Measurements from ENCODE around the gene ADAMTS7. TPM values are rescaled to one million over a fixed set of nuclear protein-coding genes. Genes with fewer than 3 reads are reported as not detected.
"Not testable (repeated sequence)": the region's sequence is repeated elsewhere in the genome, so short reads cannot be mapped to it uniquely, and the experiment has no call there.

ADAMTS7 gene
- total RNA-seq, 4 donors from 2014 or later = 10.7 to 26.4 (median 18.5) TPM

DNA sequence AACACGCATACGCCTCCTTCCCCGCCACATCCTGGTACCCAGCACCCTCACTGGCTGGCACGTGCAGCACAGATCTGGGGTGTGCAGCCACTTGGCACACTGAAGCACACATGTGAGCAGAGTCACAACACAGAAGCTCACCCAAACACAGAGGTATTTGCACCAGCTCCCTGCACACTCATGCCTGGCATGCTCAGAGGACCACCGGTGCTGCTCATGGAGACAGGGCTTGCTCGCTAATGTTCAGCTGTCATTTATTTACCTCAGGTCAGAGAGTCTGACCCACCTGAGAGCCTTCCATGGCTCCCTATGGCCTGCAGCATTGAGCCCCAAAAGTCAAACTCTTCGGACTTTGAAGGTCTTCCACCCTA is 70.4 kb downstream of the ADAMTS7 start:
- Histone ChIP-seq H3K27ac (no peak overlapping the region), H3K36me3 (no peaks in the 10 kb centered on the region), H3K4me1 (no peaks in the 10 kb centered on the region), H3K9me3 (no peaks in the 10 kb centered on the region), H3K27me3 (no peaks in the 10 kb centered on the region), H3K4me3 (no peak overlapping the region)
- no peak for TF ChIP-seq EP300 (IDR thresholded peaks at IDR 0.05)
- TF ChIP-seq, protein P1, sequence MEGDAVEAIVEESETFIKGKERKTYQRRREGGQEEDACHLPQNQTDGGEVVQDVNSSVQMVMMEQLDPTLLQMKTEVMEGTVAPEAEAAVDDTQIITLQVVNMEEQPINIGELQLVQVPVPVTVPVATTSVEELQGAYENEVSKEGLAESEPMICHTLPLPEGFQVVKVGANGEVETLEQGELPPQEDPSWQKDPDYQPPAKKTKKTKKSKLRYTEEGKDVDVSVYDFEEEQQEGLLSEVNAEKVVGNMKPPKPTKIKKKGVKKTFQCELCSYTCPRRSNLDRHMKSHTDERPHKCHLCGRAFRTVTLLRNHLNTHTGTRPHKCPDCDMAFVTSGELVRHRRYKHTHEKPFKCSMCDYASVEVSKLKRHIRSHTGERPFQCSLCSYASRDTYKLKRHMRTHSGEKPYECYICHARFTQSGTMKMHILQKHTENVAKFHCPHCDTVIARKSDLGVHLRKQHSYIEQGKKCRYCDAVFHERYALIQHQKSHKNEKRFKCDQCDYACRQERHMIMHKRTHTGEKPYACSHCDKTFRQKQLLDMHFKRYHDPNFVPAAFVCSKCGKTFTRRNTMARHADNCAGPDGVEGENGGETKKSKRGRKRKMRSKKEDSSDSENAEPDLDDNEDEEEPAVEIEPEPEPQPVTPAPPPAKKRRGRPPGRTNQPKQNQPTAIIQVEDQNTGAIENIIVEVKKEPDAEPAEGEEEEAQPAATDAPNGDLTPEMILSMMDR (IDR thresholded peaks at IDR 0.05) = no peak
- TF ChIP-seq POLR2A (IDR thresholded peaks at IDR 0.05) = no peak
- 83 to 90% methylated on average over 3 to 7 of the region's 7 CpGs for WGBS, 2 donors
- no peak for DNase-seq (ENCODE audit: low spot score in 2 of 2)

DNA sequence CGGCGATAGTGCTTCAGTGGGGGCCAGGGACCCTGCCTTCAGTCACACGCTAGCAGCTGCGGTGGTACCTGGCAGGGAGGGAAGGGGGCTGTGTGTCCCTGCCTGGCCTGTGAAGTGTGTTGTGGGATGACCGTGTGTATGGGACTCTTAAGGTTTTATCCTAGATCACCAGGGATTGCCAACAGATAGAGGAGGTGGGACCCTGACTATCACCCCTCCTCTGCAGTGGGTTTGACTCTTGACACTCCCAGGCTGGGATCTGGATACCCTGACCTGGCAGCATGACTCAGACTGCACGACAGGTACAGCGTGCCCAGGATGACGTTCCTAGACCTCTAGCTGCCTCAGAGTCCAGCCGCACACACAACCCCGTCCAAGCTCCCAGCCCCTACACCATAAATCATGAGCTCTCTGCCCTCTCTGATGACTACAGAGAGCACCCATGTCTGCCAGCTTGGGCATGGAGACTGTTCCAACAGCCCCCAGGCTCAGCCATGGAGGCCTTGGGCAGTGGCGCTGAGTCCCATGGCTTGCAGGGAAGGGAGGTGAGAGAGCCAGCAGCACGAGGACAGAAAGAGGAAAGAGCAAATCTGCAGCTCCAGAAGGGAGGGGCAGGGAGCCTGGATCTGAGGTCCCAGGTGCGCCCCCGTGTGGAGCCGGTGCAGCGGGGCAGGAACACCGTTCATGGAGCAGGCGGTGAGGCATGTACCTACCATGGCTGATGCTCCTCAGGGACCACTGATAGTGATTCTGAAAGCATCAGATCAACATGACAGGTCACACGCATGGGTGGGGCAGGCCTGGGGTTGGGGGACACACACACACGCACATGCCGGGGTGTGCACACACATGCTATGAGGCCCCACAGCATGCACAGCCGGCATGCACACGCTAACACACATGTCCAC is 71.0 kb downstream of the ADAMTS7 start:
- DNase-seq (ENCODE audit: low spot score in 2 of 2) = no peak
- TF ChIP-seq, protein P1 (IDR thresholded peaks at IDR 0.05) = peak in 1 of 5 experiments; percentile 16
- TF ChIP-seq POLR2A (IDR thresholded peaks at IDR 0.05) (no peak), EP300 (IDR thresholded peaks at IDR 0.05) (no peak)
- Histone ChIP-seq H3K36me3 (no peaks in the 10 kb centered on the region), H3K4me3 (no peak overlapping the region), H3K9me3 (no peaks in the 10 kb centered on the region), H3K4me1 (no peaks in the 10 kb centered on the region), H3K27me3 (no peaks in the 10 kb centered on the region), H3K27ac (no peak overlapping the region)
- 39 to 42% methylated on average over 17 of the region's 23 CpGs for WGBS, 2 donors

DNA sequence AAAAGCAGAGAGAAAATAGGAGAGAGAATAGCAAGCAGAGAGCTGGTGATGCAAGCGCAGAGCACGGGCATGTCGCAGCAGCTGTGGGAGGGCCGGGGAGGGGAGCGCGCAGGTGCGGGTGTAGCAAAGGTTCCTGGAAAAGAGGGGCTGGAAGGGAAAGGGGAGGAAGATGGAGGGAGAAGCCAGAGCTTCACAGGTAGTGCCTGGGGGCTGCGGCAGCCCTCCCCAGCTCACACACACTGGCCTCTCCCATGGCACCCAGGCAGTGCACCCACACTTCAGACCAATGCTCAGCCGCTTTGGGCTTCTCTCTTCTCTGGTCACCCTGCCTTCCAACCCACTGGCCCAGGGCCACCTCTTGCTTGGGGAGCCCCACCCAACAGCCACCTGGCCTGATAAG is 72.1 kb downstream of the ADAMTS7 start:
- Histone ChIP-seq H3K27me3 (no peaks in the 10 kb centered on the region), H3K9me3 (no peaks in the 10 kb centered on the region), H3K27ac (no peak overlapping the region), H3K4me3 (no peak overlapping the region), H3K4me1 (no peaks in the 10 kb centered on the region), H3K36me3 (no peaks in the 10 kb centered on the region)
- WGBS, 2 donors = 93 to 97% methylated on average over 9 of the region's 9 CpGs
- TF ChIP-seq POLR2A (IDR thresholded peaks at IDR 0.05) = no peak
- DNase-seq (ENCODE audit: low spot score in 2 of 2) = no peak

DNA sequence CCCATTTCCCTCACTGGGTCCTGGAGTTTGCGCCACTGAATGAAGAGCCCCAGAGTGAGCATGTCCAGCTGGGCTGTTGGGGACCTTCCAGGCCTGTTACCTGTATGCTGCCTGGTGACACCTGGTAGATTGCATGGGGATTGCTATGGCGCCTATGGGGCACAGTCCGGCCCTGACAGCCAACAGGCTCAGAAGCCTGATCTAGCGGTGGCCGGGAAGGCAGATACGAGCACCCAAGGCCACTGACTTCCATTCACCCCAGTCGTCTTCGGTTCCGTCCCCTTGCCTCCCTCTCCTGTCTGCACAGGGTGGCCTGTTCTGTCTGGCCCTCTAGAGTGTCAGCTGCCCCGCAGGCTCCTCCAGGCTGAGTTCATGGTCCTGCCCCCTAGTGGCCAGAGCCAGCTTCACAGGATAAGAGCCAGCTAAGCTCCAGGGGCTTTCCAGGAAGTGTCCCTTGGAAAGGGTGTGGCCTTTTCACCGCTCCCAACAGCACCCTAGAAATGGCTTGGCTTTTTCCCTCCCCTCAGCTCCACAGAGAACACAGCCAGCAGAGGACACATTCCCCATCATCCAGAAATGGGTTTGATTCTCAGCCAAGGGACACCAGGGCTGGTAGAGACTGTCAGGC is 73.2 kb downstream of the ADAMTS7 start:
- not testable (repeated sequence) for H3K4me3 ChIP-seq; H3K27ac ChIP-seq; DNase-seq (ENCODE audit: low spot score in 2 of 2); H3K4me1 ChIP-seq; H3K27me3 ChIP-seq; H3K9me3 ChIP-seq; H3K36me3 ChIP-seq
- TF ChIP-seq, protein P1 (IDR thresholded peaks at IDR 0.05) = peak in 2 of 5 experiments; percentile 42 to 53
- WGBS, 2 donors = 45 to 51% methylated on average over 9 of the region's 11 CpGs

DNA sequence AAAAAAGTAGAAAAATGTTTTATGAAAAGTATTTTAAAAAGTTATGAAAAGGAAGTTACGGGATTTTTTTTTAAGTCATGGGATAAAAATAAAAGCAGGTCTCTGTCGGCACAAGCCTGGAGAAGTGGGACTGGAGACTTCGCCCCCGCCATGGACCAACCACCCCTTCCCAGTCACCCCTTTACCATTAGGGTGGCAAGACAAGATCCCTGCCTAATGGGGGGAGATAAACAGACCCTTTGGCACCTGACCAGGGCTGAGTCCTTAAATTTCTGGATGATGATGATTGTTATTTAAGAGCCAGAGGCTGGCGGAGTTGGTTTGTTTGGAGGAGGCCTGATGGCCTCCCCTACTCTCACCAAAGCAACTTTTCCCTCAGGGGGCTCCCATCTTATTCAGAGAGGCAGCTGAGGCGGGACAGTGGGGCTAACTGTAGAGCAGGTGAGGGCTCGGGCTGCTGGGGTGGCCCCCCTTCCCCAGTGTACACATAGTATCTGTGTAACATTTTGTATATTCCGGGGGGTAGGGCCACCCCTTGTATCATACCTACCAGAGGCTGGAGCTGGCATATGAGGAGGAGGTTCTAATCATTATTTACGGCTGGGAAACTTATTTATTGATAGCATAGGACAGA is 74.0 kb downstream of the ADAMTS7 start:
- DNase-seq (ENCODE audit: low spot score in 2 of 2) = no peak
- TF ChIP-seq POLR2A (IDR thresholded peaks at IDR 0.05) = no peak
- TF ChIP-seq, protein P1 (IDR thresholded peaks at IDR 0.05) = no peak
- TF ChIP-seq EP300 (IDR thresholded peaks at IDR 0.05) = no peak
- H3K4me1 ChIP-seq = no peaks in the 10 kb centered on the region
- 69 to 81% methylated on average over 9 of the region's 9 CpGs for WGBS, 2 donors
- H3K4me3 ChIP-seq = no peak overlapping the region
- H3K9me3 ChIP-seq = no peaks in the 10 kb centered on the region
- no peak overlapping the region for H3K27ac ChIP-seq
- no peaks in the 10 kb centered on the region for H3K27me3 ChIP-seq
- no peaks in the 10 kb centered on the region for H3K36me3 ChIP-seq

DNA sequence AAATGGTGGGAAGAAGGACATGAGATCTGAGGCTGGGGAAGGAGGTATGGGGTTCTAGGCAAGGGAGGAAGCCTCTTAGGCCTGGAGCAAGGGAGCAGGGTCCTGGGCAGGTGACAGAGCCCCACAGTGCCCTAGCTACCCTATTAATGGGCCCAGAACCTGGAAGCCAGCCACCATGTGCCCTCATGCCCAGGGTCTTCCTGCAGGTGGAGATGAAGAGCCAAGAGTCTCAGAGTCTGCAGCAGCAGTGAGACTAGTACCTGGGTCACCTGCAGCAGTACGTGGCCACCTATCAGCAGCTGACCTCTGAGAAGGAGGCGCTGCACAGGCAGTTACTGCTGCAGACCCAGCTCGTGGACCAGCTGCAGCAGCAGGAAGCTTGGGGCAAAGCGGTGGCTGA is 75.0 kb downstream of the ADAMTS7 start:
- not testable (repeated sequence) for H3K4me3 ChIP-seq; H3K27me3 ChIP-seq; DNase-seq (ENCODE audit: low spot score in 2 of 2); H3K4me1 ChIP-seq; H3K36me3 ChIP-seq; H3K9me3 ChIP-seq; H3K27ac ChIP-seq
- 70 to 73% methylated on average over 3 to 4 of the region's 4 CpGs for WGBS, 2 donors
